WTC11 (cell line): ENCODE data around the gene ARHGAP28. TPM values are rescaled to one million over a fixed set of nuclear protein-coding genes. Genes with fewer than 3 reads are reported as not detected.
A peak's percentile ranks its signal among the peaks of the same experiment; 100 is the strongest.

ENCODE experiments used
- ATAC-seq: fragments of 200-7000 bp; cut with Tn5 transposase; 2 replicates; pipeline ENCODE4 v1.10.0; 2021; ENCODE audit warnings: mild to moderate bottlenecking, moderate library complexity
- CTCF ChIA-PET: fragments of 300-600 bp; sonication (Branson Sonifier 250); formaldehyde crosslinking; loops from one replicate; lab custom pipeline; 2021; ENCODE audit warnings: antibody characterized with exemption; lab: Charles Lee
- POLR2A ChIA-PET: fragments of 350-600 bp; sonication (Branson Sonifier 250); formaldehyde crosslinking; loops from one replicate; lab custom pipeline; 2021; ENCODE audit warnings: antibody characterized with exemption; lab: Charles Lee
- DNase-seq: peaks from one replicate; pipeline ENCODE4 v3.0.0; 2021; ENCODE audit warnings: low spot score
- H3K27ac Mint-ChIP-seq: 2 replicates; pipeline ENCODE4 v1.8.0; 2021; ENCODE audit warnings: mixed read lengths
- H3K27me3 Mint-ChIP-seq: 2 replicates; pipeline ENCODE4 v1.8.0; 2021; ENCODE audit warnings: low read depth, mild to moderate bottlenecking, moderate library complexity, mixed read lengths
- H3K36me3 Mint-ChIP-seq: 2 replicates; pipeline ENCODE4 v1.8.0; 2021; ENCODE audit warnings: mixed read lengths
- H3K4me1 Mint-ChIP-seq: 2 replicates; pipeline ENCODE4 v1.8.0; 2022; ENCODE audit warnings: mixed read lengths
- H3K4me3 Mint-ChIP-seq: 2 replicates; pipeline ENCODE4 v1.8.0; 2021; ENCODE audit warnings: mild to moderate bottlenecking, moderate library complexity, mixed read lengths
- H3K9me3 Mint-ChIP-seq: 2 replicates; pipeline ENCODE4 v1.8.0; 2021; ENCODE audit warnings: mixed read lengths
- ELF4 ChIP-seq: sonication (generic); formaldehyde crosslinking; IDR thresholded peaks from 2 replicates; pipeline ENCODE4 v1.8.1; 2022; ENCODE audit warnings: low read depth, mild to moderate bottlenecking, moderate library complexity, missing genetic modification reagents
- ETV6 ChIP-seq: sonication (generic); formaldehyde crosslinking; IDR thresholded peaks from 2 replicates; pipeline ENCODE4 v1.8.1; 2022; ENCODE audit warnings: mild to moderate bottlenecking, missing genetic modification reagents
- FOXJ3 ChIP-seq: sonication (generic); formaldehyde crosslinking; IDR thresholded peaks from 2 replicates; pipeline ENCODE4 v1.9.0; 2021; ENCODE audit warnings: missing genetic modification reagents, mild to moderate bottlenecking, borderline replicate concordance
- IRF2 ChIP-seq: sonication (generic); formaldehyde crosslinking; IDR thresholded peaks from 2 replicates; pipeline ENCODE4 v1.8.0; 2022; ENCODE audit warnings: low read depth, missing genetic modification reagents, borderline replicate concordance
- JAZF1 ChIP-seq: fragments of 250-450 bp; sonication (Bioruptor Pico); IDR thresholded peaks from 2 replicates; pipeline ENCODE4 v1.9.0; 2021; ENCODE audit warnings: moderate library complexity, mild to moderate bottlenecking, inconsistent platforms
- MXD4 ChIP-seq: fragments of 250-450 bp; sonication (Bioruptor Pico); IDR thresholded peaks from 2 replicates; pipeline ENCODE4 v1.8.0; 2021; ENCODE audit warnings: mild to moderate bottlenecking, moderate library complexity, borderline replicate concordance
- MYBL2 ChIP-seq: sonication (generic); formaldehyde crosslinking; IDR thresholded peaks from 2 replicates; pipeline ENCODE4 v1.8.1; 2023; ENCODE audit warnings: mild to moderate bottlenecking, moderate library complexity, missing genetic modification reagents
- NR2C2 ChIP-seq: sonication (generic); formaldehyde crosslinking; IDR thresholded peaks from 2 replicates; pipeline ENCODE4 v1.8.0; 2022; ENCODE audit warnings: mild to moderate bottlenecking, missing genetic modification reagents
- ZNF138 ChIP-seq: sonication (generic); formaldehyde crosslinking; conservative IDR thresholded peaks from 2 replicates; pipeline ENCODE4 v1.8.1; 2022; ENCODE audit warnings: mild to moderate bottlenecking, moderate library complexity, missing genetic modification reagents
- ZNF416 ChIP-seq: fragments of 250-450 bp; sonication (Bioruptor Pico); IDR thresholded peaks from 2 replicates; pipeline ENCODE4 v1.9.0; 2021; ENCODE audit warnings: mild to moderate bottlenecking, inconsistent platforms
- ZNF671 ChIP-seq: fragments of 250-450 bp; sonication (Bioruptor Pico); IDR thresholded peaks from 2 replicates; pipeline ENCODE4 v1.8.0; 2021; ENCODE audit warnings: mild to moderate bottlenecking
- total RNA-seq: library from RNA; stranded (reverse); gene quantifications from 3 replicates; pipeline ENCODE4 v1.2.3, GENCODE V29; 2021
- TF ChIP-seq, protein P1 (sequence below): sonication (generic); formaldehyde crosslinking; IDR thresholded peaks from 2 replicates; pipeline ENCODE4 v1.8.1; 2022; ENCODE audit warnings: missing genetic modification reagents, borderline replicate concordance
- TF ChIP-seq, protein P2 (sequence below): fragments of 250-450 bp; sonication (Bioruptor Pico); IDR thresholded peaks from 2 replicates; pipeline ENCODE4 v1.9.0; 2021; ENCODE audit warnings: mild to moderate bottlenecking
- TF ChIP-seq, protein P3 (sequence below): sonication (generic); formaldehyde crosslinking; IDR thresholded peaks from 2 replicates; pipeline ENCODE4 v1.8.0; 2022; ENCODE audit warnings: mild to moderate bottlenecking, missing genetic modification reagents
- TF ChIP-seq, protein P4 (sequence below): fragments of 250-450 bp; sonication (Bioruptor Pico); IDR thresholded peaks from 2 replicates; pipeline ENCODE4 v1.9.0; 2021; ENCODE audit warnings: mild to moderate bottlenecking
- TF ChIP-seq, protein P5 (sequence below): fragments of 200-600 bp; IDR thresholded peaks from 2 replicates; pipeline ENCODE4 v1.8.0; 2022; ENCODE audit warnings: antibody characterized with exemption
- TF ChIP-seq, protein P6 (sequence below): sonication (generic); formaldehyde crosslinking; IDR thresholded peaks from 2 replicates; pipeline ENCODE4 v1.8.1; 2022; ENCODE audit warnings: mild to moderate bottlenecking, missing genetic modification reagents, moderate library complexity, borderline replicate concordance
- TF ChIP-seq, protein P7 (sequence below): sonication (generic); formaldehyde crosslinking; IDR thresholded peaks from 2 replicates; pipeline ENCODE4 v1.8.0; 2023; ENCODE audit warnings: missing genetic modification reagents
- TF ChIP-seq, protein P8 (sequence below): sonication (generic); formaldehyde crosslinking; IDR thresholded peaks from 2 replicates; pipeline ENCODE4 v1.8.0; 2022; ENCODE audit warnings: mild to moderate bottlenecking, missing genetic modification reagents
- TF ChIP-seq, protein P9 (sequence below): sonication (generic); formaldehyde crosslinking; IDR thresholded peaks from 2 replicates; pipeline ENCODE4 v1.8.0; 2023; ENCODE audit warnings: missing genetic modification reagents, mild to moderate bottlenecking, borderline replicate concordance

ARHGAP28 gene
- total RNA-seq, 1 experiment from 2014 or later = 14.8 TPM

DNA sequence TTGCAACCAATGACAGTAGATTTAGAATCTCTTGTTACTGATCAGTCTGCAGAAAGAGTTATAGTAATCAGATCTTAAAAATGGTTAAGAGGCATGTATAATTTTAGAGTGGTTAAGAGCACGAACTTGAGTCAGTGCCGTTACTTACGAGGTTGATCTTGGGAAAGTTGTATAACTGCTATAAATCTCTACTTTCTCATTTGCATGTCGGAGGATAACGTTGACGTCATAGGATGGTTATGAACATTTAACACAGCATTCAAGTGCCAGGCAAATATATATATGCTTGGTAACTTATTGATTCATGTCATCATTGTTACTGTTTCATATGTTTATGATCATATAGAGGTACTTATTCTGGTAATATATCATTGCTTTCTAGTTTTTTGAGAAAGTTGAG is 146.2 kb downstream of the ARHGAP28 start:
- CTCF ChIA-PET = no interaction called here
- Mint-ChIP-seq H3K9me3 (no peaks in the 10 kb centered on the region), H3K4me1 (peaks cover 33% of the 10 kb centered on the region), H3K27ac (no peak overlapping the region)
- DNase-seq = no peak
- POLR2A ChIA-PET = no interaction called here
- TF ChIP-seq, protein P1, sequence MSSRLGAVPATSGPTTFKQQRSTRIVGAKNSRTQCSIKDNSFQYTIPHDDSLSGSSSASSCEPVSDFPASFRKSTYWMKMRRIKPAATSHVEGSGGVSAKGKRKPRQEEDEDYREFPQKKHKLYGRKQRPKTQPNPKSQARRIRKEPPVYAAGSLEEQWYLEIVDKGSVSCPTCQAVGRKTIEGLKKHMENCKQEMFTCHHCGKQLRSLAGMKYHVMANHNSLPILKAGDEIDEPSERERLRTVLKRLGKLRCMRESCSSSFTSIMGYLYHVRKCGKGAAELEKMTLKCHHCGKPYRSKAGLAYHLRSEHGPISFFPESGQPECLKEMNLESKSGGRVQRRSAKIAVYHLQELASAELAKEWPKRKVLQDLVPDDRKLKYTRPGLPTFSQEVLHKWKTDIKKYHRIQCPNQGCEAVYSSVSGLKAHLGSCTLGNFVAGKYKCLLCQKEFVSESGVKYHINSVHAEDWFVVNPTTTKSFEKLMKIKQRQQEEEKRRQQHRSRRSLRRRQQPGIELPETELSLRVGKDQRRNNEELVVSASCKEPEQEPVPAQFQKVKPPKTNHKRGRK = no peak
- TF ChIP-seq ZNF416 (no peak), IRF2 (no peak)
- TF ChIP-seq, protein P2, sequence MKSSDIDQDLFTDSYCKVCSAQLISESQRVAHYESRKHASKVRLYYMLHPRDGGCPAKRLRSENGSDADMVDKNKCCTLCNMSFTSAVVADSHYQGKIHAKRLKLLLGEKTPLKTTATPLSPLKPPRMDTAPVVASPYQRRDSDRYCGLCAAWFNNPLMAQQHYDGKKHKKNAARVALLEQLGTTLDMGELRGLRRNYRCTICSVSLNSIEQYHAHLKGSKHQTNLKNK (CRISPR knock-in tag) = no peak
- TF ChIP-seq, all 79 proteins: peak for 0
- Mint-ChIP-seq H3K27me3 (no peaks in the 10 kb centered on the region), H3K36me3 (0 out of 2 replicates have a peak, but pooled peaks cover 3% of the 10 kb centered on the region), H3K4me3 (no peak overlapping the region)
- no peak for ATAC-seq

DNA sequence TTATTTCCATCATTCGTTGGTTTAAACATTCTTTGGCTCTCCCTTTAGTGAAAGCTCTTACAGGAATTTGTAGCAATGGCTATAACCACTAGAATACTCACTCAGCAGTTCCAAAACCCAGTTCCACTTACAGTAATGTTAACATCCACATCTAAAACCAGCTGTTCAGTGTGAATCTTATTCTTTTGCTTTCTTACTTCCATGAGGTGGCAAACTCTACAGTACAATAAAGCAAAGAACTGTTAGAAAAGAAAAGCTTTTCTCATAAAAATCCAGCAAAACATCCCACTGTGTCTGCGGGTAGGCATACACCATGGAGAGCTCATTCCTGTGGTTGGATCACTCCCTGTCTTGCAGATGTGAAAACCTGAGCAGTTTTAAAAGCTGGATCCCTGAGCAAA is 147.1 kb downstream of the ARHGAP28 start:
- Mint-ChIP-seq H3K36me3 (0 out of 2 replicates have a peak, but pooled peaks cover 3% of the 10 kb centered on the region), H3K27ac (peak overlapping the region; percentile 7; the same call in 1 of the 2 replicates), H3K4me3 (no peak overlapping the region), H3K27me3 (no peaks in the 10 kb centered on the region), H3K4me1 (peaks cover 42% of the 10 kb centered on the region), H3K9me3 (no peaks in the 10 kb centered on the region)
- ChIA-PET CTCF (no interaction called here), POLR2A (no interaction called here)
- ATAC-seq (no peak), DNase-seq (no peak)
- TF ChIP-seq, protein P3, sequence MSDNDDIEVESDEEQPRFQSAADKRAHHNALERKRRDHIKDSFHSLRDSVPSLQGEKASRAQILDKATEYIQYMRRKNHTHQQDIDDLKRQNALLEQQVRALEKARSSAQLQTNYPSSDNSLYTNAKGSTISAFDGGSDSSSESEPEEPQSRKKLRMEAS (CRISPR knock-in tag) = no peak
- TF ChIP-seq JAZF1 (CRISPR knock-in tag) = no peak
- TF ChIP-seq, protein P4, sequence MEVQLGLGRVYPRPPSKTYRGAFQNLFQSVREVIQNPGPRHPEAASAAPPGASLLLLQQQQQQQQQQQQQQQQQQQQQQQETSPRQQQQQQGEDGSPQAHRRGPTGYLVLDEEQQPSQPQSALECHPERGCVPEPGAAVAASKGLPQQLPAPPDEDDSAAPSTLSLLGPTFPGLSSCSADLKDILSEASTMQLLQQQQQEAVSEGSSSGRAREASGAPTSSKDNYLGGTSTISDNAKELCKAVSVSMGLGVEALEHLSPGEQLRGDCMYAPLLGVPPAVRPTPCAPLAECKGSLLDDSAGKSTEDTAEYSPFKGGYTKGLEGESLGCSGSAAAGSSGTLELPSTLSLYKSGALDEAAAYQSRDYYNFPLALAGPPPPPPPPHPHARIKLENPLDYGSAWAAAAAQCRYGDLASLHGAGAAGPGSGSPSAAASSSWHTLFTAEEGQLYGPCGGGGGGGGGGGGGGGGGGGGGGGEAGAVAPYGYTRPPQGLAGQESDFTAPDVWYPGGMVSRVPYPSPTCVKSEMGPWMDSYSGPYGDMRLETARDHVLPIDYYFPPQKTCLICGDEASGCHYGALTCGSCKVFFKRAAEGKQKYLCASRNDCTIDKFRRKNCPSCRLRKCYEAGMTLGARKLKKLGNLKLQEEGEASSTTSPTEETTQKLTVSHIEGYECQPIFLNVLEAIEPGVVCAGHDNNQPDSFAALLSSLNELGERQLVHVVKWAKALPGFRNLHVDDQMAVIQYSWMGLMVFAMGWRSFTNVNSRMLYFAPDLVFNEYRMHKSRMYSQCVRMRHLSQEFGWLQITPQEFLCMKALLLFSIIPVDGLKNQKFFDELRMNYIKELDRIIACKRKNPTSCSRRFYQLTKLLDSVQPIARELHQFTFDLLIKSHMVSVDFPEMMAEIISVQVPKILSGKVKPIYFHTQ (CRISPR knock-in tag) = no peak
- no peak for TF ChIP-seq MXD4
- TF ChIP-seq, protein P5, sequence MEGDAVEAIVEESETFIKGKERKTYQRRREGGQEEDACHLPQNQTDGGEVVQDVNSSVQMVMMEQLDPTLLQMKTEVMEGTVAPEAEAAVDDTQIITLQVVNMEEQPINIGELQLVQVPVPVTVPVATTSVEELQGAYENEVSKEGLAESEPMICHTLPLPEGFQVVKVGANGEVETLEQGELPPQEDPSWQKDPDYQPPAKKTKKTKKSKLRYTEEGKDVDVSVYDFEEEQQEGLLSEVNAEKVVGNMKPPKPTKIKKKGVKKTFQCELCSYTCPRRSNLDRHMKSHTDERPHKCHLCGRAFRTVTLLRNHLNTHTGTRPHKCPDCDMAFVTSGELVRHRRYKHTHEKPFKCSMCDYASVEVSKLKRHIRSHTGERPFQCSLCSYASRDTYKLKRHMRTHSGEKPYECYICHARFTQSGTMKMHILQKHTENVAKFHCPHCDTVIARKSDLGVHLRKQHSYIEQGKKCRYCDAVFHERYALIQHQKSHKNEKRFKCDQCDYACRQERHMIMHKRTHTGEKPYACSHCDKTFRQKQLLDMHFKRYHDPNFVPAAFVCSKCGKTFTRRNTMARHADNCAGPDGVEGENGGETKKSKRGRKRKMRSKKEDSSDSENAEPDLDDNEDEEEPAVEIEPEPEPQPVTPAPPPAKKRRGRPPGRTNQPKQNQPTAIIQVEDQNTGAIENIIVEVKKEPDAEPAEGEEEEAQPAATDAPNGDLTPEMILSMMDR = no peak
- TF ChIP-seq, protein P6, sequence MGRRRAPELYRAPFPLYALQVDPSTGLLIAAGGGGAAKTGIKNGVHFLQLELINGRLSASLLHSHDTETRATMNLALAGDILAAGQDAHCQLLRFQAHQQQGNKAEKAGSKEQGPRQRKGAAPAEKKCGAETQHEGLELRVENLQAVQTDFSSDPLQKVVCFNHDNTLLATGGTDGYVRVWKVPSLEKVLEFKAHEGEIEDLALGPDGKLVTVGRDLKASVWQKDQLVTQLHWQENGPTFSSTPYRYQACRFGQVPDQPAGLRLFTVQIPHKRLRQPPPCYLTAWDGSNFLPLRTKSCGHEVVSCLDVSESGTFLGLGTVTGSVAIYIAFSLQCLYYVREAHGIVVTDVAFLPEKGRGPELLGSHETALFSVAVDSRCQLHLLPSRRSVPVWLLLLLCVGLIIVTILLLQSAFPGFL = no peak
- TF ChIP-seq, protein P7, sequence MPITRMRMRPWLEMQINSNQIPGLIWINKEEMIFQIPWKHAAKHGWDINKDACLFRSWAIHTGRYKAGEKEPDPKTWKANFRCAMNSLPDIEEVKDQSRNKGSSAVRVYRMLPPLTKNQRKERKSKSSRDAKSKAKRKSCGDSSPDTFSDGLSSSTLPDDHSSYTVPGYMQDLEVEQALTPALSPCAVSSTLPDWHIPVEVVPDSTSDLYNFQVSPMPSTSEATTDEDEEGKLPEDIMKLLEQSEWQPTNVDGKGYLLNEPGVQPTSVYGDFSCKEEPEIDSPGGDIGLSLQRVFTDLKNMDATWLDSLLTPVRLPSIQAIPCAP (CRISPR knock-in tag) = no peak
- TF ChIP-seq NR2C2 (CRISPR knock-in tag) = no peak
- no peak for TF ChIP-seq ELF4 (CRISPR knock-in tag)
- no peak for TF ChIP-seq ZNF671 (CRISPR knock-in tag)
- TF ChIP-seq, protein P8, sequence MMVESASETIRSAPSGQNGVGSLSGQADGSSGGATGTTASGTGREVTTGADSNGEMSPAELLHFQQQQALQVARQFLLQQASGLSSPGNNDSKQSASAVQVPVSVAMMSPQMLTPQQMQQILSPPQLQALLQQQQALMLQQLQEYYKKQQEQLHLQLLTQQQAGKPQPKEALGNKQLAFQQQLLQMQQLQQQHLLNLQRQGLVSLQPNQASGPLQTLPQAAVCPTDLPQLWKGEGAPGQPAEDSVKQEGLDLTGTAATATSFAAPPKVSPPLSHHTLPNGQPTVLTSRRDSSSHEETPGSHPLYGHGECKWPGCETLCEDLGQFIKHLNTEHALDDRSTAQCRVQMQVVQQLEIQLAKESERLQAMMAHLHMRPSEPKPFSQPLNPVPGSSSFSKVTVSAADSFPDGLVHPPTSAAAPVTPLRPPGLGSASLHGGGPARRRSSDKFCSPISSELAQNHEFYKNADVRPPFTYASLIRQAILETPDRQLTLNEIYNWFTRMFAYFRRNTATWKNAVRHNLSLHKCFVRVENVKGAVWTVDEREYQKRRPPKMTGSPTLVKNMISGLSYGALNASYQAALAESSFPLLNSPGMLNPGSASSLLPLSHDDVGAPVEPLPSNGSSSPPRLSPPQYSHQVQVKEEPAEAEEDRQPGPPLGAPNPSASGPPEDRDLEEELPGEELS (CRISPR knock-in tag) = no peak
- no peak for TF ChIP-seq FOXJ3
- no peak for TF ChIP-seq ETV6
- no peak for TF ChIP-seq ZNF138 (CRISPR knock-in tag)
- TF ChIP-seq MYBL2 = no peak
- TF ChIP-seq, protein P9, sequence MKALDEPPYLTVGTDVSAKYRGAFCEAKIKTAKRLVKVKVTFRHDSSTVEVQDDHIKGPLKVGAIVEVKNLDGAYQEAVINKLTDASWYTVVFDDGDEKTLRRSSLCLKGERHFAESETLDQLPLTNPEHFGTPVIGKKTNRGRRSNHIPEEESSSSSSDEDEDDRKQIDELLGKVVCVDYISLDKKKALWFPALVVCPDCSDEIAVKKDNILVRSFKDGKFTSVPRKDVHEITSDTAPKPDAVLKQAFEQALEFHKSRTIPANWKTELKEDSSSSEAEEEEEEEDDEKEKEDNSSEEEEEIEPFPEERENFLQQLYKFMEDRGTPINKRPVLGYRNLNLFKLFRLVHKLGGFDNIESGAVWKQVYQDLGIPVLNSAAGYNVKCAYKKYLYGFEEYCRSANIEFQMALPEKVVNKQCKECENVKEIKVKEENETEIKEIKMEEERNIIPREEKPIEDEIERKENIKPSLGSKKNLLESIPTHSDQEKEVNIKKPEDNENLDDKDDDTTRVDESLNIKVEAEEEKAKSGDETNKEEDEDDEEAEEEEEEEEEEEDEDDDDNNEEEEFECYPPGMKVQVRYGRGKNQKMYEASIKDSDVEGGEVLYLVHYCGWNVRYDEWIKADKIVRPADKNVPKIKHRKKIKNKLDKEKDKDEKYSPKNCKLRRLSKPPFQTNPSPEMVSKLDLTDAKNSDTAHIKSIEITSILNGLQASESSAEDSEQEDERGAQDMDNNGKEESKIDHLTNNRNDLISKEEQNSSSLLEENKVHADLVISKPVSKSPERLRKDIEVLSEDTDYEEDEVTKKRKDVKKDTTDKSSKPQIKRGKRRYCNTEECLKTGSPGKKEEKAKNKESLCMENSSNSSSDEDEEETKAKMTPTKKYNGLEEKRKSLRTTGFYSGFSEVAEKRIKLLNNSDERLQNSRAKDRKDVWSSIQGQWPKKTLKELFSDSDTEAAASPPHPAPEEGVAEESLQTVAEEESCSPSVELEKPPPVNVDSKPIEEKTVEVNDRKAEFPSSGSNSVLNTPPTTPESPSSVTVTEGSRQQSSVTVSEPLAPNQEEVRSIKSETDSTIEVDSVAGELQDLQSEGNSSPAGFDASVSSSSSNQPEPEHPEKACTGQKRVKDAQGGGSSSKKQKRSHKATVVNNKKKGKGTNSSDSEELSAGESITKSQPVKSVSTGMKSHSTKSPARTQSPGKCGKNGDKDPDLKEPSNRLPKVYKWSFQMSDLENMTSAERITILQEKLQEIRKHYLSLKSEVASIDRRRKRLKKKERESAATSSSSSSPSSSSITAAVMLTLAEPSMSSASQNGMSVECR (CRISPR knock-in tag) = no peak
